ENCODE data around the gene GOLT1A. TPM values are rescaled to one million over a fixed set of nuclear protein-coding genes. Genes with fewer than 3 reads are reported as not detected.

GOLT1A gene
- polyA plus RNA-seq, 5 donors: 6.1 to 9.1 (median 7.4) TPM

- peak in 1 of 2 donors; percentile 7 for DNase-seq
These were observed 51.9 kb downstream of the GOLT1A start for GRCh38 chr1:204161609-204162493.

DNA sequence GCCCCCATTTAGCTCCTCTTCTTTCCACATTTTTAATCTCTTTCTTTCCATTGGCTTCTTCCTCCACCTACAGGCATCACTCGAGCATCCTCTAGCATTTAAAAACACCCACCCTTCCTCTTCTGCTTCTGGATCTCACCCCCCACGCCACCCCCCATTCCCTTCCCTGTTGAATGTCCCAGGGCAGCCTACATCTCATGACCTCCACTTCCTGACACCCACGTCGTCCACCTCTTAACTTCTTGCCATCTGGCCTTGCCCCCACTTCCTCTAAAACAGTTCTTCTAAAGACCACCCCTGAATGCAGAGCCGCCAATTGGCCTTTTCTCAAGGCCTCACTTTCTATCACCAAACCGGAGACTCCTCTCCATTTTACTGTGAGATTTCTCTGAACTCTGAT lies 55.8 kb downstream of the GOLT1A start:
- DNase-seq: no peak

DNA sequence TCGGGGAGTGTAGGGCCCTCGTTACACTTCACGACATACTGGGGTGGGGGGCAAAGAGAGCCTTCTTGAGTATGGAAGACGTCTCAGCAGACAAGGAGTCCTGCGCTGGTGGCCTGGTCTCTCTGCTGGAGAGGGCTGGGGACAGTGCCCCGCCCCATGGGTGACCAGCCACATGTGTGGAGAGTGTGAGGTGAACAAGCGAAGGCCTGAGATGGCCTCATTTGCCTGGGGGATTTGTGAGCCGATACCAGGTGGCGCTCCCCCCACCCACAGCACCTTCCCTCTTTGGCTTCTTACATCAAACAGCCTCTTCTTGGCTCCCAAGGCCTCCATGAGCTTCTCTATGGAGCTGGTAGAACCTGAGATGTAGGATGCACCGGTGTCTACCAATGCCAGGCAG lies 57.9 kb downstream of the GOLT1A start:
- DNase-seq: no peak

- DNase-seq: no peak
These were observed 59.1 kb downstream of the GOLT1A start for GRCh38 chr1:204154568-204155255.

GRCh38 chr1:204153667-204154066 lies 60.1 kb downstream of the GOLT1A start:
- no peak for DNase-seq

DNA sequence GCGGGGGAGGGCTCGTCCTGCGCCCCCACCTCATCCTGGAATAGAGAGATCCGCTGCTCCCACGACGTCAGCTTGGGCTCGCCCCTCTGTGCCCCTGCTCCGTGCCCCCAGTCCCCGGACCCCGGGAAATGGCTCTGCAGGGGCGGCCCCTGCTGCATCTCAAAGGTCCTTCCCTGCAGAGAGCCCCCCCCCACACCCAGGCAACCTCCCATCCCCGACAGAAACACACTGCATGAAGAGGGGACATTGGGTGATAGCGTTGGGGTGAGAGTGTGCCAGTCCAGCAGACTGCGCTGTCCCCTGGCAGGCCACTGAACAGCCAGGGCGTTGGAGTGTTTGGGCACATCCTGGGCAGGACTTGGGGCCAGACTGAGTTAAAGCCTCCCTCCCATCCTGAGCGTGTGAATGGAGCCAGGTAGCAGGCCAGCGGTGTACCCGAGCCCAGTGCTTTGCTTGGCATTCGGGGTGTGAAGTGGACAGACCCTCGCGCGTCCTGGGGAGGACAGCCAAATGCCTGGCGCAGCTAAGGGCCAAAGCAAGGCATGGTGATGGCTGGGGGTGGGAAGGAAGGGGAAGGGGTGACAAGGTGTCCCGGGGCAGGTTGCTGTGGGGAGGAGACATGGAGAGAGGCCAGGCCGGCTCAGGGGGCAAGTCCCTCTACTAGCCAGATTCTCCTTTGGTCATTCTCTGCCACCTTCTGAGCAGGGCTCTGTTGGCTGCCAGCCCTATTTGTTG lies 61.3 kb downstream of the GOLT1A start:
- no peak for DNase-seq

- peak; percentile 46 to 58 for DNase-seq
These were observed 62.1 kb downstream of the GOLT1A start, which contains the start of gene ETNK2 for GRCh38 chr1:204151552-204152309. Gene ETNK2, minus strand, starts transcription at chr1:204152044. Its CDS starts 192 bp downstream, at chr1:204151852.

DNA sequence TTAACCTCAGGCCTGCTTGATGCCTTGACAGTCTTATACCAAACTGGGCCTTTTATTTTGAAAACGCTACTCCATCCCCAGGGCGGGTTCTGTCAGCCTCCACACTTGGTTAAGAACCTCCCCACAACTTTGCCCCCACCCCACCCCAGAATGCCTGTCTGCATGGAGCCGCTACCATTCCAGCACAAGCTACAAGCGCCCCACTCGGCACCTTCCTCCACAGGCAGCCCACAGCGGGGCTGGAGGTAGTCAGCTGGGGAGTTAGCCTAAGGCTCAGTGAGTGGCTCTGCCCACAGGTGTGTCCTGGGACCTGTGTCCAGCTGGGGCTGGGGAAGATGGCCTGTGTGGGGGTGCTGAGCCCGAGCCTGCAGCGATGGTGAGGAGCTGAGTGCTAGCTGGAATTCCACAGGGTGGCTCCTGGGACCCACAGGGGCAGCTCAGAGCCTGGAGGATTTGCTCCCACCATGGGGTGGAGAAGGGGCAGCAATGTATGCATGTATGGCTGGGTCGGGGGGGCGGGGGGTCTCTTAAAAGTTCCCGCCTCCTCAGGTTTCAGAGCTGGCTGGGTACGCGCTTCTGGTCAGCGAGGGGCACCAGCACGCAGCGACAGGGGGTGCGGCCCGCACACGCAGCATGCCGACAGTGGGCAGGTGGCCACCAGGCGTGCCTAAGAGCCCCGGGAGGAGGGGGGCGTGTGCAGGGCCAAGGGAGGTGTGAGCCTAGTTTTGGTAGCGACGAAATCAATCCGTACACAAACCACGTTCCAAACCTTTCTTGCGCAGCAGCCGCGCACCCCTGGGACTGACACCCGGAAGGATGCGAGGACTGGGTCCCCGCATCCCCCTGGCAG lies 62.9 kb downstream of the GOLT1A start:
- DNase-seq: no peak

GRCh38 chr1:204149635-204150565 lies 63.9 kb downstream of the GOLT1A start:
- no peak for DNase-seq

DNA sequence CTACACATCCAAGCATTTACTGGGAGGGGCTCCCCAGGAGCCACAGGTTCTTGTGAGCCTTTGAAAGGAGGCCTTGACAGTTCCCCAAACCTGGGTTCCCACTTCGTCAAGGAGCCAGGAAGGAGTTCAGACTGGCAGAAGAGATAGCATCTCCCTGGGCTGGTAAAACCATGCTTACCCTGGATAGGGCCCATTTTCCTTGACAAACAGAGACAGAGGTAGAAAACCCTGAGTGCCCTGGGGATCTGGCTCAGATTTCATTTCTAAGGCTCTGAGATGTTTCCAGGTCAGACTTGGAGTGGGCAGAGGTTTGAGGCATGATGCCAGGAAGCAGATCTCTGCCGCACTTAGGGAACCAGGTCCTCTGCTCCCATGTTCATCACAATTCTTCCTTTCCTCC lies 64.7 kb downstream of the GOLT1A start:
- DNase-seq: no peak

Other genes with a start within 250 kb of the GOLT1A start
- gene SOX13, start 140.9 kb downstream of the GOLT1A start, polyA plus RNA-seq (ENCODE audit: insufficient read depth in 1 of 5, insufficient read length in 5 of 5, low replicate concordance in 1 of 5): 10 to 100 TPM; 41.0 to 58.0 (median 51.8) TPM
- gene ETNK2, start 61.9 kb downstream of the GOLT1A start, polyA plus RNA-seq (ENCODE audit: insufficient read depth in 1 of 5, insufficient read length in 5 of 5, low replicate concordance in 1 of 5): 10 to 100 TPM in 4 of 5 donors, 1 to 10 TPM in 1; 8.5 to 14.8 (median 11.7) TPM
- under 1 TPM in 1 of 5 donors, not detected in 4; 0.21 TPM for gene REN, start 47.7 kb downstream of the GOLT1A start, polyA plus RNA-seq (ENCODE audit: insufficient read depth in 1 of 5, insufficient read length in 5 of 5, low replicate concordance in 1 of 5)
- gene KISS1, start 17.5 kb downstream of the GOLT1A start, polyA plus RNA-seq (ENCODE audit: insufficient read depth in 1 of 5, insufficient read length in 5 of 5, low replicate concordance in 1 of 5): 1 to 10 TPM in 1 of 5 donors, under 1 TPM in 4; 0.28 to 1.2 (median 0.53) TPM
- 10 to 100 TPM; 13.9 to 20.4 (median 16.4) TPM for gene PLEKHA6, start 145.9 kb upstream of the GOLT1A start, polyA plus RNA-seq (ENCODE audit: insufficient read depth in 1 of 5, insufficient read length in 5 of 5, low replicate concordance in 1 of 5)
- gene PPP1R15B, start 197.8 kb upstream of the GOLT1A start, polyA plus RNA-seq (ENCODE audit: insufficient read depth in 1 of 5, insufficient read length in 5 of 5, low replicate concordance in 1 of 5): 10 to 100 TPM; 32.8 to 40.3 (median 33.9) TPM

Measured in right lung (tissue), 5 donors.